C4-2B (cell line): Measurements from ENCODE around the gene NPAS3.

Source experiments
- ZFX ChIP-seq: fragments of 450-650 bp; IDR thresholded peaks from 2 replicates; pipeline ENCODE4 v1.6.1; 2017
- TF ChIP-seq, protein P1 (sequence below): fragments of 450-650 bp; conservative IDR thresholded peaks from 2 replicates; pipeline ENCODE4 v1.5.1; 2017; ENCODE audit warnings: mild to moderate bottlenecking

GRCh38 chr14:33271891-33272290 is 333.2 kb downstream of the NPAS3 start:
- TF ChIP-seq, protein P1, sequence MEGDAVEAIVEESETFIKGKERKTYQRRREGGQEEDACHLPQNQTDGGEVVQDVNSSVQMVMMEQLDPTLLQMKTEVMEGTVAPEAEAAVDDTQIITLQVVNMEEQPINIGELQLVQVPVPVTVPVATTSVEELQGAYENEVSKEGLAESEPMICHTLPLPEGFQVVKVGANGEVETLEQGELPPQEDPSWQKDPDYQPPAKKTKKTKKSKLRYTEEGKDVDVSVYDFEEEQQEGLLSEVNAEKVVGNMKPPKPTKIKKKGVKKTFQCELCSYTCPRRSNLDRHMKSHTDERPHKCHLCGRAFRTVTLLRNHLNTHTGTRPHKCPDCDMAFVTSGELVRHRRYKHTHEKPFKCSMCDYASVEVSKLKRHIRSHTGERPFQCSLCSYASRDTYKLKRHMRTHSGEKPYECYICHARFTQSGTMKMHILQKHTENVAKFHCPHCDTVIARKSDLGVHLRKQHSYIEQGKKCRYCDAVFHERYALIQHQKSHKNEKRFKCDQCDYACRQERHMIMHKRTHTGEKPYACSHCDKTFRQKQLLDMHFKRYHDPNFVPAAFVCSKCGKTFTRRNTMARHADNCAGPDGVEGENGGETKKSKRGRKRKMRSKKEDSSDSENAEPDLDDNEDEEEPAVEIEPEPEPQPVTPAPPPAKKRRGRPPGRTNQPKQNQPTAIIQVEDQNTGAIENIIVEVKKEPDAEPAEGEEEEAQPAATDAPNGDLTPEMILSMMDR = no peak
- no peak for TF ChIP-seq ZFX
